Left ventricle myocardium superior (tissue), 1 donor: ENCODE data around the gene SNAI1. TPM values are rescaled to one million over a fixed set of nuclear protein-coding genes. Genes with fewer than 3 reads are reported as not detected.
"Not testable (repeated sequence)": the region's sequence is repeated elsewhere in the genome, so short reads cannot be mapped to it uniquely, and the experiment has no call there.

Source experiments
- ATAC-seq: fragments of 200-7000 bp; cut with Tn5 transposase; one replicate; pipeline ENCODE4 v1.9.1; 2020; ENCODE audit warnings: mild to moderate bottlenecking, moderate library complexity
- DNase-seq: peaks from one replicate; pipeline ENCODE4 v3.0.0-alpha.2; 2020
- intact Hi-C: fragments of 100-400 bp; cut with micrococcal nuclease; formaldehyde crosslinking; loops from one replicate; pipeline ENCODE4 v1.11.0; 2022
- total RNA-seq: library from RNA; stranded (reverse); fragmentation: NEBNext Ultra II Directional; extraction: Animal tissue kit (Norgen Biotek cat#: 25700); gene quantifications from one replicate; pipeline ENCODE4 v1.2.1, GENCODE V29; 2021
- donor health status: DM: no; HTN: yes; CAD: no; lungs with severe emphysema.

The SNAI1 gene
- total RNA-seq, 1 donor from 2014 or later: 0.82 TPM

DNA sequence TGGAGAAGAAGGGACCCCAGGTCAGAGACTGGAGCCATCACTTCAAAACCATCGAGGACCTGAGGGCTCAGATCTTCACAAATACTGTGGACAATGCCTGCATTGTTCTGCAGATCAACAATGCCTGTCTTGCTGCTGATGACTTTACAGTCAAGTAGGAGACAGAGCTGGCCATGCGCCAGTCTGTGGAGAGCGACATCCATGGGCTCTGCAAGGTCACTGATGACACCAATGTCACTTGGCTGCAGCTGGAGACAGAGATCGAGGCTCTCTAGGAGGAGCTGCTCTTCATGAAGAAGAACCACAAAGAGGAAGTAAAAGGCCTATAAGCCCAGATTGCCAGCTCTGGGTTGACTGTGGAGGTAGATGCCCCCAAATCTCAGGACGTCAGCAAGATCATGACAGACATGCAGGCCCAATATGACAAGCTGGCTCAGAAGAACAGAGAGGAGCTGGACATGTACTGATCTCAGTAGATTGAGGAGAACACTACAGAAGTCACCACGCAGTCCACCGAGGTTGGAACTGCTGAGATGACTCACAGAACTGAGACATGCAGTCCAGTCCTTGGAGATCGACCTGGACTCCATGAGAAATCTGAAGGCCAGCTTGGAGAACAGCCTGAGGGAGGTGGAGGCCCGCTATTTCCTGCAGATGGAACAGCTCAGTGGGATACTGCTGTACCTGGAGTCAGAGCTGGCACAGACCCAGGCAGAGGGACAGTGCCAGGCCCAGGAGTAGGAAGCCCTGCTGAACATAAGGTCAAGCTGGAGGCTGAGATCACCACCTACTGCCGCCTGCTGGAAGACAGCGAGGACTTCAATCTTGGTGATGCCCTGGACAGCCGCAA, 25.5 kb upstream of the SNAI1 start:
- intact Hi-C loops: not testable (repeated sequence)
- DNase-seq: peak; percentile 85

DNA sequence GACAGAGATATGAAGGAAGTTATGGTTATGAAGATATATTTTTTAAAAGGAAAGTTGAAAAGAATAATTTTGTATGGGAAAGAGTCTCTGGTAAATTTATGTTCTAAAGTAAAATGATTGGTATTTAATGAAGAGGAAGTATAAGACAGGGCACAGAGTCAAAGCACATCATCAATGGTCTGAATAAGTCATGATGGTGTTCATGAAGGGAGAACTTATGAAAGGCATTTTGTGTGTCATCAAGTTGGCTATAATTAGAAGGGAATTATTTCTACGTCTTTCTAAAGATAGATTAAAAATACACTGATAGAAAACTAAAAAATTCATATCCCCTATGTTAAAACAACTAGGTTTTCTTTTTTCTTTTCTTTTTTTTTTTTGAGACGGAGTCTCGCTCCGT, 21.4 kb upstream of the SNAI1 start:
- intact Hi-C loops: no loop called here
- DNase-seq (no peak), ATAC-seq (no peak)

More for the DNA sequence above, 25.5 kb upstream of the SNAI1 start:
- ATAC-seq: not testable (repeated sequence)

DNA sequence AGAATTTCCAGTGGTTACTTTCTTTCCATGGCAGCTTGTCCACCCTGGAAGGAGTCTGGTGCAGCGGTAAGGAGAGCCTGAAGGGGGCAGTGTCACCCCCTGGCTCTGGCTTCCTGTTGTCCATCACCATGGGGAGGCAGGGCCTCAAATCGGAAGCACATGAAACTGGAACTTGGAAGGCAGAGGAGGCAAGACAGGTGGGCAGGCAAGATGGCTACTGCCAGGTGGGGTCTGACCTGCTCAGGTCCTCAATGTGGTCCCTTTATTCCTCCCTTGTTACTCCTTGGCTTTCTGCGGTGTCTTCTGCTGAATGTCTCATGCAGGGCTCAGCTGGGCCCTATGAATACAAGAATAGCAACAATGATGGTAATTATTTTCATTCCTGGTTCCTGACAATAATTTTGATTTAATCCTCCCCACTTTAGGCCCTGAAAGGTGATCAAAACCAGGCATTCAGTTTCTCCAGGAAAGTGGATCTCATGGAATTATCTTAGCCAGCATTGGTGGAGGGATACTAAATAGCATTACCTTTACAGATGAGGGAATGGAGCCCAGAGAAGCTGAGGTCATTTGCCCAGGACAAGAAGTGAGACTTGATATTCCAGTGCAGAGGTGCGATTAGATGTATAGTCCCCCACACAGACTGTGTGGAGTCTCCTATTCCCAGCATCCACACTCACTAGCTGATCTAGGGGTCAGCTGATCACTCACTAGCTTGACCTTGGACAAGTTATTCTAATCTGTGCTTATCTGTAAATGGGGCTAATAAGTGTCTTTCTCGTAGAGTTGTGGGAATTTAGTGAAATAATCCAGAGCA, 17.6 kb upstream of the SNAI1 start:
- ATAC-seq (no peak), DNase-seq (no peak)
- intact Hi-C loops: no loop called here

DNA sequence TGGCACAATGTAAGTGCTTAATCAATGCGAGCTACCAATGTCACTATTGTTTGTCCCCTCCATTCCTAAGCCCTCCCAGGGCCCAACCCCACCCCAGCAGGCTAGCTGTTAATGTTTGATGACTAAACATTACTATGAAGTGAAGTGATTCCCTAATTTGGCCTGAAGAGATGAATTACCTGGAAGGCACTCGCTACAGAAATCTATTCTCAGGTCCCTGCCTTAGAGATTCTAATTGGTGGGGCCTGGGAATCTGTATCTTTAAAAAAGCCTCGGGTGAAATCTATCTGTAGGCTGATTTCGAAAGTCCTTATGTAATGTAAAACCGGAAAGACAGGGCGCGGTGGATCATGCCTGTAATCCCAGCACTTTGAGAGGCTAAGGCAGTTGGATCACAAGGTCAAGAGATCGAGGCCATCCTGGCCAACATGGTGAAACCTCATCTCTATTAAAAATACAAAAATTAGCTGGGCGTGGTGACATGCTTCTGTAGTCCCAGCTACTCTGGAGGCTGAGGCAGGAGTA, 16.9 kb upstream of the SNAI1 start:
- intact Hi-C loops: no loop called here
- DNase-seq: no peak
- ATAC-seq: no peak

DNA sequence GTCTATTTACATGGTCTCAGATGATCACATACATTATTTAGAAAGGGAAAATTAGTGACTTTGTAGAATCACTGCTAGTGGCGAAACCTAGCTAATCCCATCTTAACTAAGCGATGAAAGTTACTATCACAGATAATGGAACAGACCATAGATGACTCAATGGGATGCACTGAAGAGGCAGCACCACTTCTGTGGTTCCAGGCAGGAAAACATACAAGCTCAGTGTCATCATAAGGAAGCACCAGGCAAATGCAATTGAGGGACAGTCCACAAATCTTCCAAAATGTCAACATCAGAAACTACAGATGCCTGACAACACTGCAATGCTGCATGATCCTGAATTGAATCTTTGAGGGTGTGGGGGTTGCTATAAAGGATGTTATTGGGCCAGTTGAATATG, 15.9 kb upstream of the SNAI1 start:
- no peak for ATAC-seq
- intact Hi-C loops: no loop called here

DNA sequence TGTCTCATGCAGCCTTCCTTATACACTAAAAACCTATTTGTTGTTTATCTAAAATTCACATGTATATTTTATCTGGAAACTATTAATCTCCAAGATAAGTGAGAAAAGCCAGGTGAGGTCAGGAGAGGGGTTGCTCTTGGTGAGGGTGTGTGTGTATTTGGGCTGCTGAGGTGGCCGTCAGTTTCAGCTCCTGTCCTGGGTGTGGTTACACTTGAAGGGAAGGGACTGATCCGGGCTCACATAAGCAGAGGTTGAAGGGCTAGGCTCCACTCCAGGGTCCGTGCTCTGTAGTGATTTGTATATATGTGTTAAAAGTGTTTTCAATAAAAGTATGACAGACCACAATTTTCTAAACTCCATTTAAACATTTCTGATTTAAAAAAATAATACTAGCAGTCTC, 13.5 kb upstream of the SNAI1 start:
- DNase-seq (no peak), ATAC-seq (peak; percentile 15)
- intact Hi-C loops: no loop called here

More for the DNA sequence above, 15.9 kb upstream of the SNAI1 start:
- no peak for DNase-seq

DNA sequence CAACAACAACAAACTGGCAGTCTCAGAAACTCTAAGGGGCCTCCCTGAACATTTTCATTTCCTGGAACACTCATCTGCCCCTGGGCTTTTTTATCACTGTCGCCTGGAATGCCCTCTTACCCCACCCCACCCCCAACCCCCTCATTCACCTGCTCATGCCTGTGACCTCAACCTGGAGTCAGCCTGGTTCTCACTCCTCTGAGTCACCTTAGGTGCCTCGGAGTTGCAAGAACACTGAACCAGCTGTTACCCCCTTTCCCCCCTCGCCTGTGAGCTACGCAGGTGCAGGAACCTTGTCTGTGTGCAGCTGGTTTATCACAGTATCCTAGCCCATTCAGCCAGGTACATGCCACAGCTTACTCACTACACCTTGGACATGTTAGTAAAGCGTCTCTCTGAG, 12.8 kb upstream of the SNAI1 start:
- ATAC-seq: no peak
- no peak for DNase-seq
- intact Hi-C loops: no loop called here

DNA sequence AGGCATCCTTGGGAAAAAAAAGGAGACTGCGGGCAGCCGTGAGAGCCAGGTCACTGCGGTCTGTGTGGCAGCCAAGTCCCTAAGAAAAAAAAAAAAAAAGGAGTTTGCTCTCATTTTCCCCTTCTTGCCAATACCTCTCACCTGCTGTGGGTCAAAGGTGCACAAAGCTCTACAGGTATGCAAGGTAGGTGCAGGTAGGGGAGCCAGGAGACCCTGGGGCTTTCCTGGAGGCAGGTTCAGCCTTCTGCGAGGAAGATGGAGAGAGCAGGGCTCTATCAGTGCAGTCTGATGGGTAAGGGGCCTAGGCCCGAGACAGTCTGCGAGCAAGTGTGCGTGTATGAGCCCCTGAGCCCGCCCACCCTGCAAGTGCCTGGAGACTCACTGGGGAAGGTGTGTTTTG, 12.3 kb upstream of the SNAI1 start:
- DNase-seq: no peak
- ATAC-seq: no peak
- intact Hi-C loops: no loop called here

DNA sequence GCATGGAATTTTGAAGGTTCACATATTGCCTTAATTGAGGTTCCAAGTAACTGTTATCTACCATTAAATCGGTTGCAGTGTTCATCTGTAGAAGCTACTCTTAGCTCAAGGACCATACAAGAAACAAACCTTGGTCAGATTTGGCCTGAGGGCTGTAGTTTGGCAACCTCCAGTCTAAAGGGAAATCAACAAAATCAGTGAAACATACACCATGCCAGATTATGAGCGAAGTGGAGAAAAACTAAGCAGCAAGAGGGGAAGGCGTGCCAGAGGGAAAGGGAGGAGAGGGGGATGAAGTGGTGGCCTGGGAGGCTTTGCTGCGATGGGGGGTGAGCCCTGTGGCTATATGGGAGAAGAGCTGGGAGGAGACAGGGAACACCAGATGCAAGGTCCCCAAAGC, 8.8 kb upstream of the SNAI1 start:
- no peak for ATAC-seq
- DNase-seq: no peak
- intact Hi-C loops: no loop called here

DNA sequence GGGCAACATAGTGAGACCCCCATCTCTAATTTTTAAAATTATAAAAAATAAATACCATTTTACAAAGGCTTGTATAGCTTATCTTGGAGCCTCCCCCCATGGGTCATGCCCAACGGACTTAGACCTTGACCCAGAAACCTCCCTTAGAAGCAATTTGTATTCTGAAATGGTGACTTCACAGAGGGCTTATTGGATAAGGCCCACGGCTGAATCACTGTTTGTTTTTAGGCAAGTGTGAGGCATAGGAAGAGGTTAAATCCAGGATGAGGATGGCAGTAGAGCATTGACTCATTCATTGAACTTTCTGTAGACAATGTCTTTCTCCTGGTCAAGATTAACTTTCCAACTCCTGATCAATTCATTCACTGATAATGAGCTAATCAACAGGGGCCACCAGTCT, 6.2 kb upstream of the SNAI1 start:
- intact Hi-C loops: loop anchor here (2.0 kb wide), 1 partner anchor 92 kb away; no protein-coding TSS in a partner anchor
- no peak for DNase-seq
- no peak for ATAC-seq

DNA sequence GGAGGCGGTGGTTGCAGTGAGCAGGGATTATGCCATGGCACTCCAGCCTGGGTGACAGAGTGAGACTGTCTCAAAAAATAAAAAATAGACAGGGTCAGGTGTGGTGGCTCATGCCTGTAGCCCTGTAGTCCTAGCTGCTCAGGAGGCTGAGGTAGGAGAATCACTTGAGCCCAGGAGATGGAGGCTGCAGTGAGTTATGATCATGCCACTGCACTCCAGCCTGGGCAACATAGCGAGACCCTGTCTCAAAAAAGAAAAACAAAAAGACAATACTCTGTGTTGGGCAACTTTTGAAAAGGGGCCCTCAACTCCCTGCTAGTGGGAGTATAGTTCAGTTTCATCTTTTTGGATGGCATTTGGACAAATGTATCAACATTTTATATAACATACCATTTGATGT, 5.0 kb upstream of the SNAI1 start:
- not testable (repeated sequence) for DNase-seq, ATAC-seq
- intact Hi-C loops: loop anchor here (2.0 kb wide), 1 partner anchor 91 kb away; no protein-coding TSS in a partner anchor

DNA sequence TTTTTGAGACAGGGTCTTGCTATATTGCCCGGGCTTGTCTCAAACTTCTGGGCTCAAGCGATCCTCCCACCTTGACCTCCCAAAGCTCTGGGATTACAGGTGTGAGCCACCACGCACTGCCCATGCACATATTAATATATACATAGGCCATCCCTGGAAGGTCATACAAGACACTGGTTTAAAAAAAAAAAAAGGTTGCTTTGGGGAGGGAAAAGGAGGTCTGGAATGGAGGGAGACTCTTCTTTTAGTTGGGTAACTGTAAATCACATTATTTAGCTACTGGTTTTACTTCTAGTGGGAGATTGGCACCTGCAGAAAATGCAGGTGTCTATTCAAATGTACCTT, 4.1 kb upstream of the SNAI1 start:
- intact Hi-C loops: no loop called here
- ATAC-seq: no peak
- DNase-seq: no peak

DNA sequence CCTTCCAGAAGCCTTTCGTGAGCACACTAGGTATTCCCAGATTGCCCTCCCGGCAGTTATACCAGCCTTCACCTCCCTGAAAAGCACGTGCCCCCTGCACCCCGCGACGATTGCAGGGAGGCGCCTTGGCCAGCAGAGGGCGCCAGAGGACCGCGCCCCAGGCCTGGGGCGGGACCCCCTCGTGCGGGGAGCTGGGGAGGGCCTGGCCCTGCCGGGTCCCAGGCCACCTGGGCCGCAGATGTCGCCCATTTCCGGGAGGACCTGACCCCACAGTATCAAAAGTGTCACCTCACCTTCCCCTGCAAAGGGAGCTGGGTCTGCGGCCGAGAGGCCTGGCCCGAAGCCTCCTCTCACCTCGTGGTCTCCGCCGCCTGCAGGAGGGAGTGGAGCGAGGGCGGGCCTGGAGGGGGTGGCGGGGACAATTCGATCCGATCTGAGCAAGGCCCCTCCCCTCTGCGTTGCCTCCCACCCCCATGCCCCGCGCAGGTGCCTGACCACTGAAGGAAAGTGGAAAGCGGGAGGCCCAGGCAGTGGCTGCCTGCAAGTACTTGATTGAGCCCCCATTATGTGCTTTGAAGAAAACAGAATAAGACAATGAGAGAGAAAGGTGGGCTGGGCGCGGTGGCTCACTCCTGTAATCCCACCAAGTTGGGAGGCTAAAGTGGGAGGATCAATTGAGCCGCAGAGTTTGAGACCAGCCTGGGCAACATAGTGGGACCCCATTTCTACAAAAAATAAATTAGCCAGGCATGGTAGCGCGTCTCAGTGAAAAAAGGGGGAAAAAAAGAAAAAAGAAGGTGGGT, 3.5 kb upstream of the SNAI1 start:
- ATAC-seq: peak; percentile 68
- intact Hi-C loops: no loop called here
- peak; percentile 69 for DNase-seq

DNA sequence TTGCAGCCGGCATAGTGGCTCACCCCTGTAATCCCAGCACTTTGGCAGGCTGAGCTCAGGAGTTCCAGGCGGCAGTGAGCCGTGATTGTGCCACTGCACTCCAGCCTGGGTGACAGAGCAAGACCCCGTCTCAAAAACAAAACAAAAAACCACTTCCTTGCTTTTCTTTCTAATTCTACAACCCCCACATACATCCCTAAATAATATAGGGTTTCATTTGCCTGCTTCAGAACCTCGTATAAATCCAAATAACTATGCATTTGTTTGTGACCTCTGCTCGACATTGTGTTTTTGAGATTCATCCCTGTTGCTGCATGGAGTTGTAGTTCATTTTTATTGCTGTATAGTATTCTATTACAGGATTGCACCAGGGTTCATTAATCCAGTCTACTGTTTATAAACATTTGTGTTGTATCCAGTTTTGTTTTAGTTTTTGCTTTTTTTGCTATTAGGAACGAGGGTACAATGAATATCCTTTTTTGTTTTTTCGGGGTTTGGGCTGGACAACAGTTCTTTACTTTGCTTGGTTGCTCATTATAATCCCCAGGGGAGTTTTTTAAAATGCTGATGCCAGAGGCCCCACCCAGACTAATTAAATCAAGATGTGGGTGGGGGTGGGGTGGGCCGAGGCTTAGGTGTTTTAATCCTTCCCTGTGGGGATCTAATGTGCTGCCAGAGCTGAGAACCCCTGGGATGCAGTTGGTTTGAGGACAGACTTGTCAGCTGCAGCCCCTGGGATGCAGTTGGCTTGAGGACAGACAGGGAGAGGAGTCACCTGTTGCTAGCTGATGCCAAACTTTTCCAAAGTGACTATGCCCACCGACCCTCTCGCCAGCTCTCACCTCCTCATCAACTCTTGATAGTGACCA, 2.4 kb upstream of the SNAI1 start:
- DNase-seq: no peak
- no peak for ATAC-seq
- intact Hi-C loops: loop anchor here (5.0 kb wide), 1 partner anchor 102 kb away; no protein-coding TSS in a partner anchor

DNA sequence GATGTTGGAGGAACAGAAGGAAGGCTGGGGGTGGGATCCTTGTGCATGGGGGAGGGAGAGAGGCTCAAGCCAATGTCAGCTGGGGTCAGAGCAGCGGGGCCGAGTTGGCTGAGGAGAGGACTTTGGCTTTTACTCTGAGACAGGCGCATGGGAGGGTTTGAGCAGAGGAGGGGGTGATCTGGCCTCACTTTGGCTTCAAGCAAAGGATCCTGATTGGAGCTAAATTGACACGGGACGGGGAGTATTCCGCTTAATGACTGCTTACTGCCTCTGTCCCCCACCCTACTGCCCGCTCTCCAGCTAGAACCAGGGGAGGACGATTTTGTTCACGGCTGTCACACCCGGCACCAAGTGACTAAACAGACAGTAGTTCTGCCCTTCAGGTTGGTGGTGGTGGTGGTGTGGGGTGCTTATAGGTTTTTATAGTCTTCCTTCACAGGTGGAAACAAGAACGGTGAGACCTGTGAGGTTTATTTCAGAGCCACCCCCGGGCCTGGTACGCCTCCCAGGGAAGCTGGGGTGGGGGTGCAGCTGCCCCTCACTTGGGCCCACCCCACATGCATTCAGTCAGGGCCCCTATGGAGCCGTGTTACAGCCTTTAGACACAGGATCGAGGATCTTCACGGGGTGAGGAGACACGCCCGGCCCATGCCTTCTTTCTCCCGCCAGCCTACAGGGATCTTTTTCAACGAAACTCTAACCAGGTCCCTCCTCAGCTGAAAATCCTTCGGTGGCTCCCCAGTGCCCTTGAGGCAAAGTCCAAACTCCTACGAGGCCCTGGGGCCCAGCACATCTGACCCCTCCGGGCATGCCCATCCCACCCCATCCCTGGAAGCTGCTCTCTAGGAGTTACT, 1.3 kb upstream of the SNAI1 start:
- ATAC-seq (no peak), DNase-seq (no peak)
- intact Hi-C loops: loop anchor here (5.0 kb wide), 1 partner anchor 101 kb away; no protein-coding TSS in a partner anchor

DNA sequence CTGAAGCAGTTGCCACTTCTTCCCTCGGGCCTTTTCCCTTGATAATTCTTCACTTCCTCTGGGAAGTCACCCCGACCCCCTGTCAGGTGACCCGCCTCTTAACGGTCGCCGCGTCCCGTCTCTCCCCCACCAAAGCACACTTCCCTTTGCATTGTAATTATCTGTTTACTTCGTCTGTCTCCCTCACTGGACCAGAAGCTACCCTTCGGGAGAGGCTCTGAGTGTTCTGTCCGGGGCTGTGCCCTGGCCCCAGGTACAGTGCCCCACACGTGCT, 771 bp upstream of the SNAI1 start:
- ATAC-seq (no peak), DNase-seq (no peak)
- intact Hi-C loops: loop anchor here (5.0 kb wide), 1 partner anchor 100 kb away; no protein-coding TSS in a partner anchor

DNA sequence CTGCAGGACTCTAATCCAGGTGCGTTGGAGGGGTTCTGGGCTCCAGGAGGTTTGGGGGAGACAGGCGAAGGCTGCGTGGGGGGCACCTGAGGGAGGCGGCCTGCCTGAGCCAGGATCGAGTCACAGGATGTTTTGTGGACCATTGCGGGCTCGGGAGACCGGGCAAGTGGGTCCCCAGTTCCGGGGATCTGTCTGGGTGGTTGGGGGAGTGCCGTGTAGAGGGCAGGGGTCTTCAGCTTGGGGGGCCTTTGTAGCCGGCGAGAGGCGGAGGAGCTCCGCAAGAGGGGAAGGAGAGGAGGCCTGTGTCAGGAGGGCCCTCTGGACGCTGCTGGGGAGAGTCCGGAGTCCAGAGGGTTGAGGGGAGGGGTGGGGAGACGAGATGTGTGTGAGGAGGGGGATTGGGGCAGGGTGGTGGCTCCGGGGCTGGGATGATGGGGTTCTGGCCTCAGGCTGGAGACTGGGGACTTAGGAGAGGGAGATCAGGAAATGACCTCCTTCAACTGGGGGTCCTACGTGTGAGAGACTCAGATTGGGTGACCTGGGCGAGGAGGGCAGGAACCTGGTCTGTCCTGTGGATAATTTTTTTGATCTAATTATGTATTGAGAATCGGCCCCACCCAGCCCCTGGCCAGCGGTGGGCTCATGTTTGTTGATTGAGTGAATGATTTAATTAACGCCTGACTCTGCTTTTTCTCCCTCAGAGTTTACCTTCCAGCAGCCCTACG, 505 bp downstream of the SNAI1 start:
- intact Hi-C loops: loop anchor here (5.0 kb wide), 1 partner anchor 99 kb away; no protein-coding TSS in a partner anchor
- DNase-seq (no peak), ATAC-seq (no peak)
